GM23338 (cell line): ENCODE data around the gene SLC8B1. TPM values are rescaled to one million over a fixed set of nuclear protein-coding genes. Genes with fewer than 3 reads are reported as not detected.

Experiments used
- ATAC-seq: fragments of 200-7000 bp; cut with Tn5 transposase; 3 replicates; pipeline ENCODE4 v1.9.1; 2020
- DNase-seq: peaks from one replicate; pipeline ENCODE4 v3.0.0-alpha.2; 2015; ENCODE audit warnings: low spot score
- H2AFZ ChIP-seq: fragments of 200-600 bp; sonication (generic); 2 replicates; pipeline ENCODE4 v1.8.0; 2016; ENCODE audit warnings: antibody characterized with exemption, mild to moderate bottlenecking, moderate library complexity
- H3F3A ChIP-seq: fragments of 200-600 bp; sonication (generic); replicated peaks from 2 replicates; pipeline ENCODE4 v1.8.0; 2017; ENCODE audit warnings: antibody characterized with exemption, mixed run types, low read depth
- H3K27ac ChIP-seq: fragments of 200-600 bp; sonication (generic); 2 replicates; pipeline ENCODE4 v1.6.1; 2016; ENCODE audit warnings: low read depth
- H3K27me3 ChIP-seq: fragments of 200-600 bp; sonication (generic); 2 replicates; pipeline ENCODE4 v1.8.0; 2016; ENCODE audit warnings: mild to moderate bottlenecking, mixed run types, moderate library complexity; ENCODE audit not compliant: insufficient read depth
- H3K36me3 ChIP-seq: fragments of 200-600 bp; sonication (generic); 2 replicates; pipeline ENCODE4 v1.8.0; 2016; ENCODE audit warnings: mild to moderate bottlenecking; ENCODE audit not compliant: insufficient read depth
- H3K4me1 ChIP-seq: fragments of 200-600 bp; sonication (generic); 2 replicates; pipeline ENCODE4 v1.8.0; 2016; ENCODE audit warnings: mild to moderate bottlenecking, moderate library complexity; ENCODE audit not compliant: insufficient read depth
- H3K4me2 ChIP-seq: fragments of 200-600 bp; sonication (generic); 2 replicates; pipeline ENCODE4 v1.7.1; 2017; ENCODE audit warnings: mixed run types
- H3K4me3 ChIP-seq: fragments of 200-600 bp; sonication (generic); 2 replicates; pipeline ENCODE4 v1.6.1; 2016; ENCODE audit warnings: mixed run types
- H3K79me2 ChIP-seq: fragments of 200-600 bp; sonication (generic); replicated peaks from 2 replicates; pipeline ENCODE4 v1.8.0; 2017; ENCODE audit warnings: mild to moderate bottlenecking; ENCODE audit not compliant: insufficient read depth
- H3K9me2 ChIP-seq: fragments of 200-600 bp; sonication (generic); 2 replicates; pipeline ENCODE4 v1.8.0; 2017; ENCODE audit not compliant: insufficient read depth
- H4K20me1 ChIP-seq: fragments of 200-600 bp; sonication (generic); replicated peaks from 2 replicates; pipeline ENCODE4 v1.8.0; 2017; ENCODE audit warnings: mild to moderate bottlenecking; ENCODE audit not compliant: insufficient read depth
- H3K27ac Mint-ChIP-seq: 2 replicates; pipeline ENCODE4 v1.8.0; 2020; ENCODE audit warnings: inconsistent platforms, mild to moderate bottlenecking, moderate library complexity, mixed read lengths
- H3K27me3 Mint-ChIP-seq: 3 replicates; pipeline ENCODE4 v1.8.0; 2022; ENCODE audit warnings: low read depth, mild to moderate bottlenecking, moderate library complexity, mixed read lengths, inconsistent platforms; ENCODE audit not compliant: insufficient read depth, poor library complexity
- H3K36me3 Mint-ChIP-seq: 3 replicates; pipeline ENCODE4 v1.8.0; 2021; ENCODE audit warnings: low read depth, mild to moderate bottlenecking, inconsistent platforms, moderate library complexity, mixed read lengths
- H3K4me1 Mint-ChIP-seq: 3 replicates; pipeline ENCODE4 v1.8.0; 2020; ENCODE audit warnings: mild to moderate bottlenecking, inconsistent platforms, mixed read lengths
- H3K4me3 Mint-ChIP-seq: 3 replicates; pipeline ENCODE4 v1.8.0; 2021; ENCODE audit warnings: moderate library complexity, mild to moderate bottlenecking, inconsistent platforms, mixed read lengths
- H3K9me3 Mint-ChIP-seq: 3 replicates; pipeline ENCODE4 v1.8.0; 2020; ENCODE audit warnings: moderate library complexity, mild to moderate bottlenecking, inconsistent platforms, mixed read lengths
- CREB1 ChIP-seq: fragments of 250-450 bp; sonication (Bioruptor Pico); IDR thresholded peaks from 2 replicates; pipeline ENCODE4 v1.5.0; 2020; ENCODE audit warnings: low read depth, mild to moderate bottlenecking, moderate library complexity
- ETS1 ChIP-seq: IDR thresholded peaks from 2 replicates; pipeline ENCODE4 v1.6.1; 2016; ENCODE audit warnings: antibody characterized with exemption
- EZH2 ChIP-seq: fragments of 200-600 bp; sonication (generic); IDR thresholded peaks from one replicate; pipeline ENCODE4 v1.8.0; 2017; ENCODE audit warnings: antibody characterized with exemption, mild to moderate bottlenecking, low read depth; ENCODE audit not compliant: unreplicated experiment
- EZH2phosphoT487 ChIP-seq: fragments of 200-600 bp; sonication (generic); IDR thresholded peaks from one replicate; pipeline ENCODE4 v1.8.1; 2018; ENCODE audit warnings: antibody characterized with exemption; ENCODE audit not compliant: unreplicated experiment
- JUNB ChIP-seq: IDR thresholded peaks from one replicate; pipeline ENCODE4 v1.6.1; 2016; ENCODE audit warnings: antibody characterized with exemption; ENCODE audit not compliant: unreplicated experiment
- NANOG ChIP-seq: IDR thresholded peaks from 2 replicates; pipeline ENCODE4 v1.6.1; 2016; ENCODE audit warnings: antibody characterized with exemption, borderline replicate concordance
- REST ChIP-seq: IDR thresholded peaks from one replicate; pipeline ENCODE4 v1.6.1; 2018; ENCODE audit warnings: antibody characterized with exemption; ENCODE audit not compliant: unreplicated experiment
- STAT1 ChIP-seq: IDR thresholded peaks from one replicate; pipeline ENCODE4 v1.6.1; 2016; ENCODE audit warnings: antibody characterized with exemption; ENCODE audit not compliant: unreplicated experiment
- ZNF114 ChIP-seq: fragments of 250-450 bp; sonication (Bioruptor Pico); IDR thresholded peaks from 2 replicates; pipeline ENCODE4 v1.5.0; 2020; ENCODE audit warnings: mild to moderate bottlenecking, moderate library complexity
- ZNF331 ChIP-seq: fragments of 250-450 bp; sonication (Bioruptor Pico); IDR thresholded peaks from 2 replicates; pipeline ENCODE4 v1.5.0; 2020; ENCODE audit warnings: low read depth, mild to moderate bottlenecking, moderate library complexity
- polyA plus RNA-seq: library from polyadenylated mRNA; unstranded; fragments of >200 nt; fragmentation: Nextera tagmentation; extraction: Ambion mirVana; gene quantifications from 2 replicates; pipeline ENCODE4 v1.2.1, GENCODE V29; 2016
- total RNA-seq: library from RNA; depleted of rRNA; stranded (reverse); fragments of >200 nt; shearing (Covaris generic); gene quantifications from 2 replicates; pipeline ENCODE4 v1.2.3, GENCODE V29; 2014

Gene SLC8B1
- total and polyA plus RNA-seq, 2 experiments from 2014 or later, result 6.0 to 8.9 TPM

- Histone ChIP-seq H3F3A (peaks cover 8% of the 10 kb centered on the region), H3K4me2 (no peak overlapping the region), H3K4me1 (no peaks in the 10 kb centered on the region), H3K9me2 (no peaks in the 10 kb centered on the region), H3K27me3 (no peaks in the 10 kb centered on the region), H3K79me2 (no peaks in the 10 kb centered on the region), H3K27ac (no peak overlapping the region), H2AFZ (no peak overlapping the region), H4K20me1 (no peaks in the 10 kb centered on the region), H3K4me3 (no peak overlapping the region), H3K36me3 (no peaks in the 10 kb centered on the region; the same call in 1 of the 2 replicates)
- Mint-ChIP-seq H3K36me3 (peaks cover 24% of the 10 kb centered on the region), H3K4me1 (peaks cover 5% of the 10 kb centered on the region; the same call in 2 of the 3 replicates), H3K27ac (no peak overlapping the region), H3K27me3 (peaks cover 2% of the 10 kb centered on the region), H3K4me3 (no peak overlapping the region), H3K9me3 (no peaks in the 10 kb centered on the region)
- no peak for ATAC-seq
- TF ChIP-seq CREB1 (CRISPR knock-in tag), result no peak
- no peak for TF ChIP-seq ETS1
- no peak for TF ChIP-seq NANOG
- TF ChIP-seq REST, result no peak
- TF ChIP-seq JUNB, result no peak
- TF ChIP-seq EZH2, result no peak
- TF ChIP-seq ZNF331 (CRISPR knock-in tag), result no peak
- no peak for DNase-seq
These were observed 12.6 kb downstream of the SLC8B1 start for GRCh38 chr12:113322343-113322742.

GRCh38 chr12:113320401-113320800 is 14.5 kb downstream of the SLC8B1 start:
- peak; percentile 72 for ATAC-seq
- Mint-ChIP-seq H3K4me1 (peaks cover 3% of the 10 kb centered on the region; the same call in 1 of the 3 replicates), H3K9me3 (no peaks in the 10 kb centered on the region), H3K27me3 (peaks cover 2% of the 10 kb centered on the region), H3K4me3 (no peak overlapping the region), H3K27ac (no peak overlapping the region), H3K36me3 (peaks cover 22% of the 10 kb centered on the region)
- Histone ChIP-seq H3K27me3 (no peaks in the 10 kb centered on the region), H3K79me2 (no peaks in the 10 kb centered on the region), H3K36me3 (no peaks in the 10 kb centered on the region; the same call in 1 of the 2 replicates), H3K4me3 (no peak overlapping the region), H2AFZ (no peak overlapping the region), H3K4me2 (no peak overlapping the region), H4K20me1 (no peaks in the 10 kb centered on the region), H3K4me1 (no peaks in the 10 kb centered on the region), H3K9me2 (no peaks in the 10 kb centered on the region), H3F3A (peaks cover 8% of the 10 kb centered on the region), H3K27ac (no peak overlapping the region)
- DNase-seq, result no peak
- TF ChIP-seq ZNF331 (CRISPR knock-in tag) (no peak), ETS1 (no peak), REST (no peak), ZNF114 (CRISPR knock-in tag) (no peak), CREB1 (CRISPR knock-in tag) (no peak), NANOG (no peak), EZH2phosphoT487 (no peak), EZH2 (no peak), STAT1 (no peak)
